Neural progenitor cell (in vitro differentiated cells): ENCODE data around the gene CDCA7. TPM values are rescaled to one million over a fixed set of nuclear protein-coding genes. Genes with fewer than 3 reads are reported as not detected.
A peak's percentile ranks its signal among the peaks of the same experiment; 100 is the strongest.

Experiments
- DNase-seq: peaks from one replicate; pipeline ENCODE4 v3.0.0-alpha.2; 2016; ENCODE audit warnings: low spot score
- H2AFZ ChIP-seq: fragments of 200-600 bp; sonication (generic); replicated peaks from 2 replicates; pipeline ENCODE4 v1.6.1; 2016; ENCODE audit warnings: antibody characterized with exemption
- H3F3A ChIP-seq: fragments of 200-600 bp; sonication (generic); 2 replicates; pipeline ENCODE4 v1.6.1; 2016; ENCODE audit warnings: antibody characterized with exemption, low read depth
- H3K27ac ChIP-seq: fragments of 200-600 bp; sonication (generic); 2 replicates; pipeline ENCODE4 v1.5.1; 2016; ENCODE audit warnings: mild to moderate bottlenecking
- H3K27me3 ChIP-seq: fragments of 200-600 bp; sonication (generic); 2 replicates; pipeline ENCODE4 v1.6.1; 2016; ENCODE audit warnings: mild to moderate bottlenecking, moderate library complexity
- H3K36me3 ChIP-seq: fragments of 200-600 bp; sonication (generic); 2 replicates; pipeline ENCODE4 v1.5.1; 2016
- H3K4me1 ChIP-seq: fragments of 200-600 bp; sonication (generic); 2 replicates; pipeline ENCODE4 v1.6.1; 2016; ENCODE audit warnings: mixed run types
- H3K4me2 ChIP-seq: fragments of 200-600 bp; sonication (generic); 2 replicates; pipeline ENCODE4 v1.6.1; 2016
- H3K4me3 ChIP-seq: fragments of 200-600 bp; sonication (generic); 2 replicates; pipeline ENCODE4 v1.5.1; 2016
- H3K79me2 ChIP-seq: fragments of 200-600 bp; sonication (generic); 2 replicates; pipeline ENCODE4 v1.6.1; 2016; ENCODE audit warnings: low read depth
- H3K9ac ChIP-seq: fragments of 200-600 bp; sonication (generic); 2 replicates; pipeline ENCODE4 v1.6.1; 2016
- H3K9me3 ChIP-seq: fragments of 200-600 bp; sonication (generic); 2 replicates; pipeline ENCODE4 v1.5.1; 2016; ENCODE audit warnings: low read depth
- H4K20me1 ChIP-seq: fragments of 200-600 bp; sonication (generic); 2 replicates; pipeline ENCODE4 v1.6.1; 2016; ENCODE audit warnings: low read depth
- H3K27ac Mint-ChIP-seq: 3 replicates; pipeline ENCODE4 v1.8.0; 2021; ENCODE audit warnings: mixed read lengths
- H3K27me3 Mint-ChIP-seq: 2 replicates; pipeline ENCODE4 v1.8.0; 2022; ENCODE audit warnings: low read depth, mild to moderate bottlenecking, inconsistent platforms, moderate library complexity, mixed read lengths; ENCODE audit not compliant: insufficient read depth
- H3K36me3 Mint-ChIP-seq: 3 replicates; pipeline ENCODE4 v1.8.0; 2021; ENCODE audit warnings: mixed read lengths
- H3K4me1 Mint-ChIP-seq: 3 replicates; pipeline ENCODE4 v1.8.0; 2021; ENCODE audit warnings: mixed read lengths
- H3K4me3 Mint-ChIP-seq: 3 replicates; pipeline ENCODE4 v1.8.0; 2021; ENCODE audit warnings: mild to moderate bottlenecking, moderate library complexity, mixed read lengths
- H3K9me3 Mint-ChIP-seq: 3 replicates; pipeline ENCODE4 v1.8.0; 2020; ENCODE audit warnings: mixed read lengths
- CTCF ChIP-seq: fragments of 200-600 bp; sonication (generic); IDR thresholded peaks from 2 replicates; pipeline ENCODE4 v1.5.1; 2017; ENCODE audit warnings: antibody characterized with exemption, mild to moderate bottlenecking
- EZH2 ChIP-seq: fragments of 200-600 bp; sonication (generic); IDR thresholded peaks from 2 replicates; pipeline ENCODE4 v1.6.1; 2017; ENCODE audit warnings: antibody characterized with exemption, mild to moderate bottlenecking, moderate library complexity
- EZH2phosphoT487 ChIP-seq: fragments of 200-600 bp; sonication (generic); IDR thresholded peaks from 2 replicates; pipeline ENCODE4 v1.6.1; 2017; ENCODE audit warnings: antibody characterized with exemption
- total RNA-seq: library from RNA; depleted of rRNA; stranded (reverse); fragments of >200 nt; gene quantifications from 2 replicates; pipeline ENCODE4 v1.2.3, GENCODE V29; 2015; ENCODE audit warnings: low replicate concordance

CDCA7 gene
- total RNA-seq, 1 donor from 2014 or later = 31.4 TPM

- no peak overlapping the region for H3K4me3 ChIP-seq
- peak; percentile 15 for DNase-seq
These were observed 8.6 kb upstream of the CDCA7 start for GRCh38 chr2:173346035-173346434.

GRCh38 chr2:173347305-173348168, 7.1 kb upstream of the CDCA7 start:
- Mint-ChIP-seq H3K9me3 (peaks cover 12% of the 10 kb centered on the region), H3K4me3 (no peak overlapping the region), H3K36me3 (peaks cover 4% of the 10 kb centered on the region), H3K27ac (no peak overlapping the region), H3K4me1 (no peaks in the 10 kb centered on the region), H3K27me3 (no peaks in the 10 kb centered on the region)
- H3K9me3 ChIP-seq = no peaks in the 10 kb centered on the region
- no peaks in the 10 kb centered on the region for H3K79me2 ChIP-seq
- H3K36me3 ChIP-seq = no peaks in the 10 kb centered on the region
- H3K4me1 ChIP-seq = peaks cover 20% of the 10 kb centered on the region
- TF ChIP-seq EZH2phosphoT487 (no peak), CTCF (no peak), EZH2 (no peak)
- H2AFZ ChIP-seq = no peak overlapping the region
- peak overlapping the region; percentile 12 for H3K4me2 ChIP-seq
- no peaks in the 10 kb centered on the region for H4K20me1 ChIP-seq
- H3F3A ChIP-seq = peaks cover 19% of the 10 kb centered on the region
- H3K9ac ChIP-seq = no peak overlapping the region
- H3K27me3 ChIP-seq = no peaks in the 10 kb centered on the region
- H3K4me3 ChIP-seq = no peak overlapping the region
- H3K27ac ChIP-seq = peak overlapping the region; percentile 33
- DNase-seq = peak; percentile 41

More at GRCh38 chr2:173346035-173346434, 8.6 kb upstream of the CDCA7 start:
- no peak overlapping the region for H2AFZ ChIP-seq
- Mint-ChIP-seq H3K4me1 (no peaks in the 10 kb centered on the region), H3K36me3 (peaks cover 4% of the 10 kb centered on the region), H3K27me3 (no peaks in the 10 kb centered on the region), H3K27ac (no peak overlapping the region), H3K9me3 (peaks cover 12% of the 10 kb centered on the region), H3K4me3 (no peak overlapping the region)
- H3K9me3 ChIP-seq = no peaks in the 10 kb centered on the region
- H3K4me2 ChIP-seq = no peak overlapping the region
- H3K4me1 ChIP-seq = peaks cover 20% of the 10 kb centered on the region
- peaks cover 19% of the 10 kb centered on the region for H3F3A ChIP-seq
- H3K27ac ChIP-seq = no peak overlapping the region
- no peaks in the 10 kb centered on the region for H3K27me3 ChIP-seq
- TF ChIP-seq CTCF (no peak), EZH2 (no peak), EZH2phosphoT487 (no peak)
- H3K79me2 ChIP-seq = no peaks in the 10 kb centered on the region
- no peak overlapping the region for H3K9ac ChIP-seq
- H4K20me1 ChIP-seq = no peaks in the 10 kb centered on the region
- H3K36me3 ChIP-seq = no peaks in the 10 kb centered on the region

- H4K20me1 ChIP-seq = no peaks in the 10 kb centered on the region
- Mint-ChIP-seq H3K36me3 (peaks cover 4% of the 10 kb centered on the region), H3K27me3 (peaks cover 1% of the 10 kb centered on the region), H3K4me1 (peaks cover 11% of the 10 kb centered on the region), H3K9me3 (peaks cover 12% of the 10 kb centered on the region), H3K27ac (no peak overlapping the region), H3K4me3 (no peak overlapping the region)
- peaks cover 19% of the 10 kb centered on the region for H3F3A ChIP-seq
- no peaks in the 10 kb centered on the region for H3K36me3 ChIP-seq
- H2AFZ ChIP-seq = no peak overlapping the region
- no peaks in the 10 kb centered on the region for H3K9me3 ChIP-seq
- peaks cover 30% of the 10 kb centered on the region for H3K4me1 ChIP-seq
- H3K79me2 ChIP-seq = no peaks in the 10 kb centered on the region
- no peak overlapping the region for H3K27ac ChIP-seq
- H3K9ac ChIP-seq = no peak overlapping the region
- H3K27me3 ChIP-seq = peaks cover 11% of the 10 kb centered on the region
- DNase-seq = no peak
- no peak overlapping the region for H3K4me2 ChIP-seq
- no peak overlapping the region for H3K4me3 ChIP-seq
- no peak for TF ChIP-seq CTCF
- TF ChIP-seq EZH2 = no peak
- TF ChIP-seq EZH2phosphoT487 = no peak
These were observed 5.4 kb upstream of the CDCA7 start for GRCh38 chr2:173349287-173349686.
